ENCODE results near the gene PARP12. TPM values are rescaled to one million over a fixed set of nuclear protein-coding genes. Genes with fewer than 3 reads are reported as not detected.

The PARP12 gene
- total RNA-seq, 1 donor from 2014 or later: 6.8 TPM

- no peak overlapping the region for H3K9ac ChIP-seq
- no peaks in the 10 kb centered on the region for H3K36me3 Mint-ChIP-seq
- no peaks in the 10 kb centered on the region for H3K79me2 ChIP-seq (ENCODE audit: low read depth)
- H2AFZ ChIP-seq (replicated peaks): no peak overlapping the region
- no peaks in the 10 kb centered on the region for H4K20me1 ChIP-seq (ENCODE audit: low read depth)
- peaks cover 4% of the 10 kb centered on the region for H3F3A ChIP-seq (ENCODE audit: low read depth)
- no peak overlapping the region for H3K4me2 ChIP-seq
- no peak overlapping the region for H3K4me3 ChIP-seq
- H3K9me3 ChIP-seq (ENCODE audit: low read depth): no peaks in the 10 kb centered on the region
- peaks cover 16% of the 10 kb centered on the region for H3K27me3 Mint-ChIP-seq (ENCODE audit: insufficient read depth, low read depth)
- no peaks in the 10 kb centered on the region for H3K36me3 ChIP-seq
- no peak overlapping the region for H3K27ac Mint-ChIP-seq
- peaks cover 7% of the 10 kb centered on the region for H3K4me1 Mint-ChIP-seq
- H3K27ac ChIP-seq: no peak overlapping the region
- H3K4me1 ChIP-seq: peaks cover 8% of the 10 kb centered on the region
- no peak overlapping the region for H3K4me3 Mint-ChIP-seq
- H3K9me3 Mint-ChIP-seq: peaks cover 2% of the 10 kb centered on the region
- no peak for DNase-seq (ENCODE audit: low spot score)
- H3K27me3 ChIP-seq: no peaks in the 10 kb centered on the region
- TF ChIP-seq CTCF (IDR thresholded peaks at IDR 0.05) (no peak), EZH2phosphoT487 (IDR thresholded peaks at IDR 0.05) (no peak), EZH2 (IDR thresholded peaks at IDR 0.05) (no peak)
These were observed 48.6 kb downstream of the PARP12 start for GRCh38 chr7:140014123-140014522.

- no peaks in the 10 kb centered on the region for H3K36me3 ChIP-seq
- peaks cover 2% of the 10 kb centered on the region for H3K9me3 Mint-ChIP-seq
- H2AFZ ChIP-seq (replicated peaks): no peak overlapping the region
- peaks cover 8% of the 10 kb centered on the region for H3K4me1 ChIP-seq
- no peak overlapping the region for H3K4me3 Mint-ChIP-seq
- no peak overlapping the region for H3K4me3 ChIP-seq
- no peak overlapping the region for H3K27ac Mint-ChIP-seq
- H3K9me3 ChIP-seq (ENCODE audit: low read depth): no peaks in the 10 kb centered on the region
- peaks cover 17% of the 10 kb centered on the region for H3K27me3 Mint-ChIP-seq (ENCODE audit: insufficient read depth, low read depth)
- peaks cover 11% of the 10 kb centered on the region for H3K4me1 Mint-ChIP-seq
- TF ChIP-seq EZH2phosphoT487 (IDR thresholded peaks at IDR 0.05) (no peak), CTCF (IDR thresholded peaks at IDR 0.05) (no peak), EZH2 (IDR thresholded peaks at IDR 0.05) (no peak)
- no peak overlapping the region for H3K9ac ChIP-seq
- H3K4me2 ChIP-seq: no peak overlapping the region
- no peaks in the 10 kb centered on the region for H3K27me3 ChIP-seq
- H4K20me1 ChIP-seq (ENCODE audit: low read depth): no peaks in the 10 kb centered on the region
- no peaks in the 10 kb centered on the region for H3K79me2 ChIP-seq (ENCODE audit: low read depth)
- peaks cover 4% of the 10 kb centered on the region for H3F3A ChIP-seq (ENCODE audit: low read depth)
- no peak overlapping the region for H3K27ac ChIP-seq
- H3K36me3 Mint-ChIP-seq: no peaks in the 10 kb centered on the region
- no peak for DNase-seq (ENCODE audit: low spot score)
These were observed 49.1 kb downstream of the PARP12 start for GRCh38 chr7:140013676-140014075.

- Mint-ChIP-seq H3K27me3 (ENCODE audit: insufficient read depth, low read depth) (peaks cover 18% of the 10 kb centered on the region), H3K36me3 (no peaks in the 10 kb centered on the region), H3K4me1 (peaks cover 12% of the 10 kb centered on the region), H3K9me3 (no peaks in the 10 kb centered on the region), H3K27ac (no peak overlapping the region), H3K4me3 (no peak overlapping the region)
- no peak overlapping the region for H2AFZ ChIP-seq (replicated peaks)
- H3K27ac ChIP-seq: no peak overlapping the region
- H3K27me3 ChIP-seq: peaks cover 2% of the 10 kb centered on the region
- H3K4me1 ChIP-seq: peaks cover 8% of the 10 kb centered on the region
- no peaks in the 10 kb centered on the region for H3K9me3 ChIP-seq (ENCODE audit: low read depth)
- peak overlapping the region; percentile 32 for H3K4me2 ChIP-seq
- no peaks in the 10 kb centered on the region for H3K79me2 ChIP-seq (ENCODE audit: low read depth)
- no peaks in the 10 kb centered on the region for H3K36me3 ChIP-seq
- TF ChIP-seq EZH2 (IDR thresholded peaks at IDR 0.05) (no peak), CTCF (IDR thresholded peaks at IDR 0.05) (no peak), EZH2phosphoT487 (IDR thresholded peaks at IDR 0.05) (peak; percentile 67)
- DNase-seq (ENCODE audit: low spot score): peak; percentile 73
- H4K20me1 ChIP-seq (ENCODE audit: low read depth): no peaks in the 10 kb centered on the region
- no peak overlapping the region for H3K4me3 ChIP-seq
- peaks cover 4% of the 10 kb centered on the region for H3F3A ChIP-seq (ENCODE audit: low read depth)
- H3K9ac ChIP-seq: no peak overlapping the region
These were observed 52.4 kb downstream of the PARP12 start for GRCh38 chr7:140010194-140010895.

Measured in neural progenitor cell (in vitro differentiated cells).